WTC11 (cell line): ENCODE data around the gene KCNJ16.

Source experiments
- FOXJ3 ChIP-seq: sonication (generic); formaldehyde crosslinking; IDR thresholded peaks from 2 replicates; pipeline ENCODE4 v1.9.0; 2021; ENCODE audit warnings: missing genetic modification reagents, mild to moderate bottlenecking, borderline replicate concordance
- JAZF1 ChIP-seq: fragments of 250-450 bp; sonication (Bioruptor Pico); IDR thresholded peaks from 2 replicates; pipeline ENCODE4 v1.9.0; 2021; ENCODE audit warnings: moderate library complexity, mild to moderate bottlenecking, inconsistent platforms
- JUN ChIP-seq: sonication (generic); formaldehyde crosslinking; IDR thresholded peaks from 2 replicates; pipeline ENCODE4 v1.8.0; 2023; ENCODE audit warnings: mild to moderate bottlenecking, missing genetic modification reagents
- MYBL2 ChIP-seq: sonication (generic); formaldehyde crosslinking; IDR thresholded peaks from 2 replicates; pipeline ENCODE4 v1.8.1; 2023; ENCODE audit warnings: mild to moderate bottlenecking, moderate library complexity, missing genetic modification reagents
- NFYB ChIP-seq: sonication (generic); formaldehyde crosslinking; conservative IDR thresholded peaks from 2 replicates; pipeline ENCODE4 v1.8.0; 2022; ENCODE audit warnings: low read depth, missing genetic modification reagents
- SP1 ChIP-seq: sonication (generic); formaldehyde crosslinking; conservative IDR thresholded peaks from 2 replicates; pipeline ENCODE4 v1.8.1; 2022; ENCODE audit warnings: missing genetic modification reagents
- ZNF232 ChIP-seq: sonication (generic); formaldehyde crosslinking; IDR thresholded peaks from 2 replicates; pipeline ENCODE4 v1.8.0; 2022; ENCODE audit warnings: mild to moderate bottlenecking, missing genetic modification reagents
- TF ChIP-seq, protein P1 (sequence below): fragments of 200-600 bp; IDR thresholded peaks from 2 replicates; pipeline ENCODE4 v1.8.0; 2022; ENCODE audit warnings: antibody characterized with exemption
- TF ChIP-seq, protein P2 (sequence below): sonication (generic); formaldehyde crosslinking; IDR thresholded peaks from 2 replicates; pipeline ENCODE4 v1.8.1; 2022; ENCODE audit warnings: missing genetic modification reagents, borderline replicate concordance
- TF ChIP-seq, protein P3 (sequence below): sonication (generic); formaldehyde crosslinking; IDR thresholded peaks from 2 replicates; pipeline ENCODE4 v1.8.1; 2022; ENCODE audit warnings: low read depth, missing genetic modification reagents, borderline replicate concordance
- TF ChIP-seq, protein P4 (sequence below): sonication (generic); formaldehyde crosslinking; IDR thresholded peaks from 2 replicates; pipeline ENCODE4 v1.8.1; 2022; ENCODE audit warnings: mild to moderate bottlenecking, moderate library complexity, missing genetic modification reagents
- TF ChIP-seq, protein P5 (sequence below): sonication (generic); formaldehyde crosslinking; IDR thresholded peaks from 2 replicates; pipeline ENCODE4 v1.8.0; 2022; ENCODE audit warnings: mild to moderate bottlenecking, missing genetic modification reagents
- TF ChIP-seq, protein P6 (sequence below): fragments of 250-450 bp; sonication (Bioruptor Pico); IDR thresholded peaks from 2 replicates; pipeline ENCODE4 v1.8.0; 2021; ENCODE audit warnings: mild to moderate bottlenecking

DNA sequence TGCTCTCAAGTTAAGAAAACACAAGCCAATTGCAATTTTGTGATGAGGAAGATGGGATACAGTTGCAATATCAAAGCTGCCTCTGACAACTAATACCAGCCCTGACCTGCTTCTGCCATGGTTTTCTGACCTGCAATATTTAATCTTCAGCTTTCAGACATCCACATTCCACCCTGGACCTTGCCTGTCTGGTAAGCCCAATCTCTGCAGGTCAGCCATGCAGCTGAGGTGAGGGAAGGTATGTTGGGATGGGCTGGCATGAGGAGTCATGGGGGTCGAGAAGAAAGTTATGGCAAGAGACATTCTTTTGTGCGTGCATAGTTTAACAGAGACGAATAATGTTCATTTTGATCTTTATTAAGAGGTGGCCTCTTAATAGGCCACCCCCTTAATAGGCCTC is 31.5 kb downstream of the KCNJ16 start:
- no peak for TF ChIP-seq ZNF232 (CRISPR knock-in tag)
- TF ChIP-seq, protein P1, sequence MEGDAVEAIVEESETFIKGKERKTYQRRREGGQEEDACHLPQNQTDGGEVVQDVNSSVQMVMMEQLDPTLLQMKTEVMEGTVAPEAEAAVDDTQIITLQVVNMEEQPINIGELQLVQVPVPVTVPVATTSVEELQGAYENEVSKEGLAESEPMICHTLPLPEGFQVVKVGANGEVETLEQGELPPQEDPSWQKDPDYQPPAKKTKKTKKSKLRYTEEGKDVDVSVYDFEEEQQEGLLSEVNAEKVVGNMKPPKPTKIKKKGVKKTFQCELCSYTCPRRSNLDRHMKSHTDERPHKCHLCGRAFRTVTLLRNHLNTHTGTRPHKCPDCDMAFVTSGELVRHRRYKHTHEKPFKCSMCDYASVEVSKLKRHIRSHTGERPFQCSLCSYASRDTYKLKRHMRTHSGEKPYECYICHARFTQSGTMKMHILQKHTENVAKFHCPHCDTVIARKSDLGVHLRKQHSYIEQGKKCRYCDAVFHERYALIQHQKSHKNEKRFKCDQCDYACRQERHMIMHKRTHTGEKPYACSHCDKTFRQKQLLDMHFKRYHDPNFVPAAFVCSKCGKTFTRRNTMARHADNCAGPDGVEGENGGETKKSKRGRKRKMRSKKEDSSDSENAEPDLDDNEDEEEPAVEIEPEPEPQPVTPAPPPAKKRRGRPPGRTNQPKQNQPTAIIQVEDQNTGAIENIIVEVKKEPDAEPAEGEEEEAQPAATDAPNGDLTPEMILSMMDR = no peak
- TF ChIP-seq, protein P2, sequence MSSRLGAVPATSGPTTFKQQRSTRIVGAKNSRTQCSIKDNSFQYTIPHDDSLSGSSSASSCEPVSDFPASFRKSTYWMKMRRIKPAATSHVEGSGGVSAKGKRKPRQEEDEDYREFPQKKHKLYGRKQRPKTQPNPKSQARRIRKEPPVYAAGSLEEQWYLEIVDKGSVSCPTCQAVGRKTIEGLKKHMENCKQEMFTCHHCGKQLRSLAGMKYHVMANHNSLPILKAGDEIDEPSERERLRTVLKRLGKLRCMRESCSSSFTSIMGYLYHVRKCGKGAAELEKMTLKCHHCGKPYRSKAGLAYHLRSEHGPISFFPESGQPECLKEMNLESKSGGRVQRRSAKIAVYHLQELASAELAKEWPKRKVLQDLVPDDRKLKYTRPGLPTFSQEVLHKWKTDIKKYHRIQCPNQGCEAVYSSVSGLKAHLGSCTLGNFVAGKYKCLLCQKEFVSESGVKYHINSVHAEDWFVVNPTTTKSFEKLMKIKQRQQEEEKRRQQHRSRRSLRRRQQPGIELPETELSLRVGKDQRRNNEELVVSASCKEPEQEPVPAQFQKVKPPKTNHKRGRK (CRISPR knock-in tag) = no peak
- TF ChIP-seq, protein P3, sequence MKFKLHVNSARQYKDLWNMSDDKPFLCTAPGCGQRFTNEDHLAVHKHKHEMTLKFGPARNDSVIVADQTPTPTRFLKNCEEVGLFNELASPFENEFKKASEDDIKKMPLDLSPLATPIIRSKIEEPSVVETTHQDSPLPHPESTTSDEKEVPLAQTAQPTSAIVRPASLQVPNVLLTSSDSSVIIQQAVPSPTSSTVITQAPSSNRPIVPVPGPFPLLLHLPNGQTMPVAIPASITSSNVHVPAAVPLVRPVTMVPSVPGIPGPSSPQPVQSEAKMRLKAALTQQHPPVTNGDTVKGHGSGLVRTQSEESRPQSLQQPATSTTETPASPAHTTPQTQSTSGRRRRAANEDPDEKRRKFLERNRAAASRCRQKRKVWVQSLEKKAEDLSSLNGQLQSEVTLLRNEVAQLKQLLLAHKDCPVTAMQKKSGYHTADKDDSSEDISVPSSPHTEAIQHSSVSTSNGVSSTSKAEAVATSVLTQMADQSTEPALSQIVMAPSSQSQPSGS (CRISPR knock-in tag) = no peak
- no peak for TF ChIP-seq FOXJ3 (CRISPR knock-in tag)
- TF ChIP-seq, protein P4, sequence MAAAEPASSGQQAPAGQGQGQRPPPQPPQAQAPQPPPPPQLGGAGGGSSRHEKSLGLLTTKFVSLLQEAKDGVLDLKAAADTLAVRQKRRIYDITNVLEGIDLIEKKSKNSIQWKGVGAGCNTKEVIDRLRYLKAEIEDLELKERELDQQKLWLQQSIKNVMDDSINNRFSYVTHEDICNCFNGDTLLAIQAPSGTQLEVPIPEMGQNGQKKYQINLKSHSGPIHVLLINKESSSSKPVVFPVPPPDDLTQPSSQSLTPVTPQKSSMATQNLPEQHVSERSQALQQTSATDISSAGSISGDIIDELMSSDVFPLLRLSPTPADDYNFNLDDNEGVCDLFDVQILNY (CRISPR knock-in tag) = no peak
- TF ChIP-seq, protein P5, sequence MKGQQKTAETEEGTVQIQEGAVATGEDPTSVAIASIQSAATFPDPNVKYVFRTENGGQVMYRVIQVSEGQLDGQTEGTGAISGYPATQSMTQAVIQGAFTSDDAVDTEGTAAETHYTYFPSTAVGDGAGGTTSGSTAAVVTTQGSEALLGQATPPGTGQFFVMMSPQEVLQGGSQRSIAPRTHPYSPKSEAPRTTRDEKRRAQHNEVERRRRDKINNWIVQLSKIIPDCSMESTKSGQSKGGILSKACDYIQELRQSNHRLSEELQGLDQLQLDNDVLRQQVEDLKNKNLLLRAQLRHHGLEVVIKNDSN (CRISPR knock-in tag) = no peak
- TF ChIP-seq NFYB (CRISPR knock-in tag) = no peak
- TF ChIP-seq SP1 (CRISPR knock-in tag) = no peak
- TF ChIP-seq JUN (CRISPR knock-in tag) = no peak
- no peak for TF ChIP-seq JAZF1 (CRISPR knock-in tag)
- no peak for TF ChIP-seq MYBL2 (CRISPR knock-in tag)
- TF ChIP-seq, protein P6, sequence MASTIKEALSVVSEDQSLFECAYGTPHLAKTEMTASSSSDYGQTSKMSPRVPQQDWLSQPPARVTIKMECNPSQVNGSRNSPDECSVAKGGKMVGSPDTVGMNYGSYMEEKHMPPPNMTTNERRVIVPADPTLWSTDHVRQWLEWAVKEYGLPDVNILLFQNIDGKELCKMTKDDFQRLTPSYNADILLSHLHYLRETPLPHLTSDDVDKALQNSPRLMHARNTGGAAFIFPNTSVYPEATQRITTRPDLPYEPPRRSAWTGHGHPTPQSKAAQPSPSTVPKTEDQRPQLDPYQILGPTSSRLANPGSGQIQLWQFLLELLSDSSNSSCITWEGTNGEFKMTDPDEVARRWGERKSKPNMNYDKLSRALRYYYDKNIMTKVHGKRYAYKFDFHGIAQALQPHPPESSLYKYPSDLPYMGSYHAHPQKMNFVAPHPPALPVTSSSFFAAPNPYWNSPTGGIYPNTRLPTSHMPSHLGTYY = no peak
